Subcutaneous abdominal adipose tissue (tissue), 5 donors: ENCODE measurements around the gene CXCL13.
"Not testable (repeated sequence)": the region's sequence is repeated elsewhere in the genome, so short reads cannot be mapped to it uniquely, and the experiment has no call there.

Experiments used
- H3K27ac ChIP-seq: one replicate; pipeline ENCODE4 v1.7.0; 2013; ENCODE audit warnings: low read depth, mild to moderate bottlenecking, inconsistent platforms, low read length, moderate library complexity
- H3K27me3 ChIP-seq, 5 donors: one replicate each; pipeline ENCODE4 v1.7.0; 2013; ENCODE audit warnings: low read length in 5 of 5, inconsistent platforms in 1 of 5; ENCODE audit not compliant: control insufficient read depth in 5 of 5, insufficient read depth in 4 of 5
- H3K36me3 ChIP-seq, 5 donors: one replicate each; pipeline ENCODE4 v1.7.0; 2013; ENCODE audit warnings: low read length in 5 of 5; ENCODE audit not compliant: control insufficient read depth in 5 of 5, insufficient read depth in 5 of 5
- H3K4me1 ChIP-seq, 5 donors: one replicate each; pipeline ENCODE4 v1.7.0; 2013; ENCODE audit warnings: low read length in 5 of 5, mild to moderate bottlenecking in 3 of 5, moderate library complexity in 1 of 5; ENCODE audit not compliant: control insufficient read depth in 5 of 5, insufficient read depth in 5 of 5
- H3K4me3 ChIP-seq, 5 donors: one replicate each; pipeline ENCODE4 v1.7.0; 2013; ENCODE audit warnings: low read length in 5 of 5, low read depth in 1 of 5
- H3K9ac ChIP-seq, 5 donors: one replicate each; pipeline ENCODE4 v1.7.0; 2013; ENCODE audit warnings: low read length in 5 of 5, mild to moderate bottlenecking in 4 of 5, moderate library complexity in 3 of 5
- H3K9me3 ChIP-seq, 5 donors: one replicate each; pipeline ENCODE4 v1.7.0; 2013; ENCODE audit warnings: low read length in 5 of 5; ENCODE audit not compliant: control insufficient read depth in 5 of 5
- donor health status: healthy.
- donor health status: healthy.
- donor health status: healthy.
- donor health status: healthy.
- donor health status: healthy.

CXCL13 gene

DNA sequence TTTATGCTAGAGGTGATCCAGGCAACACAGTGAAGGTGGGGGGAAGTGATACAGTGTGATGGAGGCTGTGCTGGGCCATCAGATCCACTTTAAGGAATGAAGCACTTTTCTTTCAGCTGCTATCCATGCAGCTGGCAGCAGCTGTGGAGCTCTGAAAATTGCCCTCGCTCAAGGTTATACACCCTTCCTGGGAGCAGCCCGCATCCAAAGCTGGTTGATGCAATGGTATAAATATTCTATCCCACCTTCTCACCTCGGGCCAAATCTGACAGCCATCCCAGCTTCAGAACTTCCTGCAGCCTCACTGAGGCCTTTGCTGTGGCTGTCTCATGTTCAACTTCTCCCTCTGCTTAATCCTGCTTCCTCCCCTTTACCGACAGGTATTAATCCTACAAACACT is 18.6 kb downstream of the CXCL13 start:
- Histone ChIP-seq H3K4me3 (no peak overlapping the region), H3K4me1 (no peaks in the 10 kb centered on the region), H3K27ac (no peak overlapping the region), H3K27me3 (peaks cover 0 to 3% (median 0%) of the 10 kb centered on the region in 5 donors), H3K36me3 (no peaks in the 10 kb centered on the region), H3K9me3 (no peaks in the 10 kb centered on the region), H3K9ac (no peak overlapping the region)

DNA sequence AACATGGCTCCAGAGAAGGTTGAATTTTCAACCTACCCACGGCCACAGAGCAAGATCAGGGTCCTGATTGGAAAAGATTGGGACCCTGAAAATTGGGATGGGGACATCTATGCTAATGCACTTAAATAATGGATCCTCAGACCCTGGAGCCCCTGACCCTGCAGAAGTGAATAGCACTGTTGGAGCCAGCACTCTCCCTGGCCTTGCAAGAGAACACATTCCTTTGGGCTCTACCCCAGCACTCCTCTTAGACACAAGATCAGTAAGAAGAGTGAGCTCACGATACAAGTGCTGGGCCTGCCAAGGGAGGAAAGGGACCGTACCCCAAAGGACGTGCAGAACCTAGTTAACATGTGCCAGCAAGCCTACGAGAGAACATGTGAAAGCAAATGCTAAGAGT is 19.9 kb downstream of the CXCL13 start:
- Histone ChIP-seq H3K4me1 (no peaks in the 10 kb centered on the region), H3K9me3 (no peaks in the 10 kb centered on the region), H3K27me3 (peaks cover 0 to 3% (median 0%) of the 10 kb centered on the region in 5 donors), H3K27ac (no peak overlapping the region), H3K36me3 (no peaks in the 10 kb centered on the region), H3K9ac (no peak overlapping the region), H3K4me3 (no peak overlapping the region)

DNA sequence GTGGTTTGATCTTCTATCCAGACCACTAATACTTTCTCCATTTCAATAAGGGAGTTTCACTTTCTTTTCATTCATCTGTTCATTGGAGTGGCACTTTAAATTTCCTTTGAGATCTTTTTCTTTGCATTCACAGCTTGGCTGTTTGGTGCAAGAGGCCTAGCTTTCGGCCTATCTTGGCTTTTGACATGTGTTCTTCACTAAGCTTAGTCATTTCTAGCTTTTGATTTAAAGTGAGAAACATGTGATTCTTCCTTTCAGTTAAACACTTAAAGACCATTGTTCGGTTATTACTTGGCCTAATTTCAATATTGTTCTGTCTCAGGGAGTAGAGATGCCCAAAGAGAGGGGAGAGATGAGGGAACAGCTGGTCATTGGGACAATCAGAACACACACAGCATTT is 24.3 kb downstream of the CXCL13 start:
- Histone ChIP-seq H3K27ac (no peak overlapping the region), H3K4me1 (no peaks in the 10 kb centered on the region), H3K9ac (no peak overlapping the region), H3K27me3 (no peaks in the 10 kb centered on the region), H3K9me3 (no peaks in the 10 kb centered on the region), H3K36me3 (no peaks in the 10 kb centered on the region), H3K4me3 (no peak overlapping the region)

DNA sequence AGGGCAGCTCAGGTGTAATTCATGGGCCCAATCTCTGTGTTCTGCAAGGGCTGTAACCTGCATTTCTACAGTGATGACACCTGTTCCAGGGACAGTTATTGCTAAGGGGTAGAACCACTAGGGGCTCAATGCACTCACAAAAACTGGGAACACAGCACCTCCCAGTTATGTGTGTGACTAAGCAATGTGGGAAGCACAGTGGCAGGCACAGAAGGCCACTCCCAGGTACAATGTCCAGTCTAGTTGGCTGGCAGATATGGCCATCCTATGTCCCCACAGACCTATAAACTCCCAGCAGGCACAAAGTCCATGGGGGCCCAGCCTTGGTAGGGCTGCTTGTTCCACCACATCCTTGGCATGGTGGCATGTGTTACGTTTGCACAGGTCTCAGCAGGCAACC is 25.7 kb downstream of the CXCL13 start:
- H3K9me3 ChIP-seq = no peaks in the 10 kb centered on the region
- no peaks in the 10 kb centered on the region for H3K36me3 ChIP-seq
- H3K4me3 ChIP-seq = no peak overlapping the region
- H3K9ac ChIP-seq = no peak overlapping the region
- H3K4me1 ChIP-seq = no peaks in the 10 kb centered on the region
- H3K27ac ChIP-seq = no peak overlapping the region
- H3K27me3 ChIP-seq = no peaks in the 10 kb centered on the region

DNA sequence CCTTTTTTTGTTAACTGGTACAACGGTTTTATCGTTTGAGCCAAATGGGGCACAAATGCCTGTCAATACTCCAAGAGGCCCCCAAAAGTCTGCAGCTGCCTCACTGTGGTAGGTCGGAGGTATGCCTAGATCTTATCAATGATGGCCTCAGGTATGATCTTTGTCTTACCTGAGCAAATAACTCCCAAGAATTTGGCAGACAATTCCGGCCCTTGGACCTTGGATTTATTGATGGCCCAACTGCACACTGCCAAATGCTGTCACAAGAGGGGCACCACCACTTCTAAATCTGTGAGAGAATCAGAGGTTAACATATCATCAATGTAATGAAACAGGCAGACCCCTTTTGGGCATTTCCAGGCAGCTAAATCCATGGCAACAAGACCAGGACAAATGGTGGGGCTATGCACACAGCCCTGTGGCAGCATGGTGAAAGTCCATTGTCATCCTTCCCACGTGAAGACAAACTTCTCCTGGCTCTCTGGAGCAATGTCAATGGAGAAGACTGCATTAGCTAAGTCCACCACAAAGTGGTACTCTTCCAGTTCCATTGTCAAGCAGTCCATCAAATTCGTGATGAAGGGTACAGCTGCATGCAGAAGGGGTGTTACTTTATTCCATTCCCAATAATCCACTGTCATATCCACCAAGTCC is 28.6 kb downstream of the CXCL13 start:
- Histone ChIP-seq H3K27me3 (no peaks in the 10 kb centered on the region), H3K36me3 (no peaks in the 10 kb centered on the region)

DNA sequence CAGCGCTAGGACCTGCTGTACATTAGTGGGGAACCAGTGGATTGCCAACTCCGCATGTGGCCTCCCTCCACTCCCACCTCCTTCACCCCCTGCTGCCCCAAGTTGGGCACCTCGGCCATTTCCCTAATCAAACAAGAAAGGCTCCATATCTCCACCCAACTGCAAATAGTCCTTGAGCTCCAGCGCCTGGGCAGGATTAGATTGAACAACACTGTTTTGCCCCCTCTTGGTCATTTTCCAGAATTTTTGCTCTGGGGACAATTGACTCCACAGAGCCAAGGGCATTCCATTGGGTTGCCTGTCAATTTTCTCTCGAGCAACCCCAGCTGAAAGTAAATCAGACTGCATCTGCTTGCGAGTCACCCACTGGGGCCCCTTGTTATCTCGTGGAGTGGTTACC is 29.6 kb downstream of the CXCL13 start:
- H3K27ac ChIP-seq = no peak overlapping the region
- no peak overlapping the region for H3K4me3 ChIP-seq
- H3K9me3 ChIP-seq = peaks cover 0 to 2% (median 0%) of the 10 kb centered on the region in 5 donors
- H3K9ac ChIP-seq = no peak overlapping the region
- no peaks in the 10 kb centered on the region for H3K4me1 ChIP-seq
- no peaks in the 10 kb centered on the region for H3K36me3 ChIP-seq
- H3K27me3 ChIP-seq = no peaks in the 10 kb centered on the region

More for the DNA sequence above, 28.6 kb downstream of the CXCL13 start:
- Histone ChIP-seq H3K27ac (no peak overlapping the region), H3K9ac (no peak overlapping the region), H3K4me3 (no peak overlapping the region), H3K4me1 (no peaks in the 10 kb centered on the region), H3K9me3 (peaks cover 0 to 2% (median 0%) of the 10 kb centered on the region in 5 donors)

DNA sequence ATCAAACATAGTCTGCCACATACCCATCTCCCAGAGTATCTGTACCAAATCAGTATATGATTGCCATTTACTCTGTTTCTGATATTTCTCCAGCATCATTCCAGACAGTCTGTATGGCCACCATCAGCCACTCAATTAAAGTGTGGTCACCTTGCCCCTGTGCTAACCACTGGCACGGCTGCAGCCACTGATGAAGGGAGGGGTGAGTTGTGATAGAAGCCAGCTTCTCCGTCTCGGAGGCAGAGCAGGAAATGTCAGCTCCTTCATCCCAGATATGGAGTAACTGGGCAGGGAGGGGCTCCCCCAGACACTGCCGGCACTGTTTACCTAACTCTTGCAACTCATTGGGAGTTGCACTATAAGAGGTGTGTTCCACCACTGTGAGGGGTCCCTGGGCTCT is 30.3 kb downstream of the CXCL13 start:
- Histone ChIP-seq H3K4me1 (no peaks in the 10 kb centered on the region), H3K27ac (no peak overlapping the region), H3K9me3 (peaks cover 0 to 2% (median 0%) of the 10 kb centered on the region in 5 donors), H3K36me3 (no peaks in the 10 kb centered on the region), H3K4me3 (no peak overlapping the region), H3K9ac (no peak overlapping the region), H3K27me3 (no peaks in the 10 kb centered on the region)

DNA sequence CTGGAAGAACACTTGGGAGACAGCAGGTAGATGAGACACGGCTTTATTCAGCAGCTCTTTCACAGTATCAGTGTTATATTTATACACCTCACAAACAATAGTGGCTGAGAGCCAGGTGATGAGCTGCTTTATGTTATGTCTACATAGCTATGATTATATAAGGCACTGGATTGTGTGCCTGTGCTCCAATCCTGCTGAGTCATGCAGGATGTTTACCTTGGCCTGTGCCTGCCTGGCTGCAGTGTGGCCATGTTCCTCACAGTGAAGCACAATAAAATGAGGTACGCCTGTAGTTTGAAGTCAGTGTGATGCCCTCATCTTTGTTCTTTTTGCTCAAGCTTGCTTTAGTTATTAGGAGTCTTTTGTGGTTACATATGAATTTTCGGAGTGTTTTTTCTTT is 31.3 kb downstream of the CXCL13 start:
- H3K4me3 ChIP-seq = no peak overlapping the region
- H3K27ac ChIP-seq = no peak overlapping the region
- no peaks in the 10 kb centered on the region for H3K4me1 ChIP-seq
- H3K36me3 ChIP-seq = no peaks in the 10 kb centered on the region
- H3K27me3 ChIP-seq = no peaks in the 10 kb centered on the region
- H3K9me3 ChIP-seq = peaks cover 0 to 2% (median 0%) of the 10 kb centered on the region in 5 donors
- H3K9ac ChIP-seq = no peak overlapping the region

DNA sequence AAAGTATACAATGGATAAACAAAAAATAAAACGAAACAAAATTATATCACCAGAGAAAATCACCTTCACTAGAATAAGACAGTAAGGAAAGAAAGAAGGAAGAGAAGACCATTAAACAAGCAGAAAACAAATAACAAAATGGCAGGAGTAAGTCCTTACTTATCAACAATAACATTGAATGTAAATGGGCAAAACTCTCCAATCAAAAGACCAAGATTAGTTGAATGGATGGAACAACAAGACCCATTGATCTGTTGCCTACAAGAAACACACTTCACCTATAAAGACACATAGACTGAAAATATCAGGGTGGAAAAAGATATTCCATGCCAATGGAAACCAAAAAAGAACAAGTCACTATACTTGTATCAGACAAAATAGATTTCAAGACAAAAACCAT is 38.4 kb downstream of the CXCL13 start:
- not testable (repeated sequence) for H3K4me3 ChIP-seq, H3K4me1 ChIP-seq, H3K9ac ChIP-seq, H3K36me3 ChIP-seq, H3K27ac ChIP-seq, H3K27me3 ChIP-seq
- H3K9me3 ChIP-seq = peaks cover 0 to 13% (median 4%) of the 10 kb centered on the region in 5 donors

DNA sequence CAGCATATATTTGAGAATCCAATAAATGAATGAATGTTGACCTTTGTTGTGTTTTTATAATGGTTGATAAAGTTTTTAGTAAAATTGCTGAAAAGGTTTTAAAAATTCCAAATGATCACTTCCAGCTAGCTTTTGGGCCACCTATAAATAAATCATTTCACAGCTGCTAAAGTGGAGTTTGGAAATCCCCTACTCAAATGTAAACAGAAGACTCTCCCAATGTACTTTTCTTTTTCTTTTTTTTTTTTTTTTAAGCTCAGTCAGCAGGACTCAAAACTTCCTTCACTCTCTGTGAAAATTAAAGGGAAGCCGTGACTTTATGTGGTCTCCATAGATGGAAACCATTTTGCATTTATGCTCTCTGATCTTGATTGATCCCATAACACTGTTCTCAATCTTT is 45.2 kb downstream of the CXCL13 start:
- peaks cover 0 to 8% (median 2%) of the 10 kb centered on the region in 5 donors for H3K9me3 ChIP-seq
- H3K36me3 ChIP-seq = no peaks in the 10 kb centered on the region
- no peak overlapping the region for H3K27ac ChIP-seq
- no peaks in the 10 kb centered on the region for H3K4me1 ChIP-seq
- no peak overlapping the region for H3K9ac ChIP-seq
- no peak overlapping the region for H3K4me3 ChIP-seq
- no peaks in the 10 kb centered on the region for H3K27me3 ChIP-seq
